PC-3 (cell line): ENCODE results near the gene SHOC1. TPM values are rescaled to one million over a fixed set of nuclear protein-coding genes. Genes with fewer than 3 reads are reported as not detected.

Experiments used
- ATAC-seq: fragments of 200-7000 bp; cut with Tn5 transposase; 2 replicates; pipeline ENCODE4 v1.9.1; 2020; ENCODE audit warnings: mild to moderate bottlenecking, moderate library complexity
- BruUV-seq: library from RNA; stranded (reverse); fragments of 400-500 nt; replicated peaks from 2 replicates; lab custom pipeline; 2021; lab: Mats Ljungman, UMichigan
- CTCF ChIA-PET: fragments of 300-600 bp; sonication (Branson Sonifier 250); formaldehyde crosslinking; loops from one replicate; lab custom pipeline; 2022; ENCODE audit warnings: antibody characterized with exemption; lab: Charles Lee
- POLR2A ChIA-PET: fragments of 300-600 bp; sonication (Branson Sonifier 250); formaldehyde crosslinking; loops from one replicate; lab custom pipeline; 2022; ENCODE audit warnings: antibody characterized with exemption; ENCODE audit not compliant: unreplicated experiment; lab: Charles Lee
- DNase-seq: peaks from one replicate; pipeline ENCODE4 v3.0.0-alpha.2; 2015
- H2AFZ ChIP-seq: fragments of 300-600 bp; sonication (generic); 2 replicates; pipeline ENCODE4 v1.6.0; 2016; ENCODE audit warnings: antibody characterized with exemption, low read length
- H3F3A ChIP-seq: fragments of 300-600 bp; sonication (generic); one replicate; pipeline ENCODE4 v1.6.0; 2017; ENCODE audit warnings: antibody characterized with exemption, low read length, control low read depth, mild to moderate bottlenecking; ENCODE audit not compliant: unreplicated experiment
- H3K27ac ChIP-seq: fragments of 300-600 bp; sonication (generic); 2 replicates; pipeline ENCODE4 v1.5.1; 2016; ENCODE audit warnings: mild to moderate bottlenecking, low read length
- H3K27me3 ChIP-seq: fragments of 300-600 bp; sonication (generic); 2 replicates; pipeline ENCODE4 v1.6.1; 2016; ENCODE audit warnings: low read length, mixed read lengths
- H3K36me3 ChIP-seq: fragments of 300-600 bp; sonication (generic); 2 replicates; pipeline ENCODE4 v1.6.1; 2016; ENCODE audit warnings: low read depth, mixed run types, low read length, mixed read lengths
- H3K4me1 ChIP-seq: fragments of 300-600 bp; sonication (generic); 2 replicates; pipeline ENCODE4 v1.5.1; 2016; ENCODE audit warnings: low read length; ENCODE audit not compliant: insufficient read depth
- H3K4me2 ChIP-seq: fragments of 300-600 bp; sonication (generic); 2 replicates; pipeline ENCODE4 v1.6.0; 2016; ENCODE audit warnings: low read length
- H3K4me3 ChIP-seq: fragments of 300-600 bp; sonication (generic); 2 replicates; pipeline ENCODE4 v1.5.1; 2016; ENCODE audit warnings: mild to moderate bottlenecking, low read length, mixed read lengths
- H3K79me2 ChIP-seq: fragments of 300-600 bp; sonication (generic); 2 replicates; pipeline ENCODE4 v1.6.1; 2017; ENCODE audit warnings: low read length, mixed read lengths
- H3K9ac ChIP-seq: fragments of 300-600 bp; sonication (generic); 2 replicates; pipeline ENCODE4 v1.6.0; 2016; ENCODE audit warnings: mild to moderate bottlenecking, low read length
- H3K9me2 ChIP-seq: fragments of 300-600 bp; sonication (generic); replicated peaks from 2 replicates; pipeline ENCODE4 v1.6.1; 2016; ENCODE audit warnings: mixed run types, low read length, mixed read lengths
- H3K9me3 ChIP-seq: fragments of 300-600 bp; sonication (generic); 2 replicates; pipeline ENCODE4 v1.6.1; 2016; ENCODE audit warnings: low read length, mixed read lengths
- H4K20me1 ChIP-seq: fragments of 300-600 bp; sonication (generic); 2 replicates; pipeline ENCODE4 v1.6.1; 2016; ENCODE audit warnings: low read length, mixed read lengths
- EZH2 ChIP-seq: fragments of 300-600 bp; sonication (generic); IDR thresholded peaks from one replicate; pipeline ENCODE4 v1.6.1; 2017; ENCODE audit warnings: antibody characterized with exemption, mild to moderate bottlenecking, low read length; ENCODE audit not compliant: unreplicated experiment
- EZH2phosphoT487 ChIP-seq: fragments of 300-600 bp; sonication (generic); IDR thresholded peaks from 2 replicates; pipeline ENCODE4 v1.6.1; 2018; ENCODE audit warnings: mild to moderate bottlenecking, antibody characterized with exemption, low read length, borderline replicate concordance
- intact Hi-C: fragments of 100-400 bp; cut with micrococcal nuclease; formaldehyde crosslinking; loops from 2 replicates; pipeline ENCODE4 v1.9.0; 2023
- total RNA-seq: library from RNA; depleted of rRNA; stranded (reverse); fragments of >200 nt; gene quantifications from 2 replicates; pipeline ENCODE4 v1.2.3, GENCODE V29; 2014
- TF ChIP-seq, protein P1 (sequence below): fragments of 300-600 bp; sonication (generic); conservative IDR thresholded peaks from 2 replicates; pipeline ENCODE4 v1.5.1; 2017; ENCODE audit warnings: antibody characterized with exemption, low read depth, mild to moderate bottlenecking, low read length

Gene SHOC1
- total RNA-seq, 1 experiment from 2014 or later = 0.18 TPM

DNA sequence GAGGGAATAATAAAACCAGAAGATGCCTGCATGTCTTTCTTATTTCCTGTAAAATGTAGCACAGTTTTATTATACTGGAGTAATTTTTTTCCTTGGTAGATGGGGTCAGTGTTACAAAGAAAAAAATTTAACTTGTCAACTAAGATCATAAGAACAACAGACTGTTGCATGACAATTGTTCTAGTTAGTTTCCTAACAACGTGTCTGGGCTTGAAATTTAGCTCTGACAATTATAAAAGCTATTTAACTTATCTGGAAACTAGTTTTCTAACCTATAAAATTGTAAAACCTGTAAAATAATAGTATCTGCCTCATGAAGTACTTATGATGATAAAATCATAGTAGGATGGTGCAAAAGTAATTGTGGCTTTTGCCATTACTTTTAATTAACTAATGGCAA lies 4.9 kb downstream of the SHOC1 start:
- no peaks in the 10 kb centered on the region for H3K27me3 ChIP-seq
- H4K20me1 ChIP-seq = no peaks in the 10 kb centered on the region
- H3K36me3 ChIP-seq = no peaks in the 10 kb centered on the region
- BruUV-seq = no TSS peak
- no peak overlapping the region for H3K4me3 ChIP-seq
- no peak overlapping the region for H2AFZ ChIP-seq
- TF ChIP-seq, protein P1, sequence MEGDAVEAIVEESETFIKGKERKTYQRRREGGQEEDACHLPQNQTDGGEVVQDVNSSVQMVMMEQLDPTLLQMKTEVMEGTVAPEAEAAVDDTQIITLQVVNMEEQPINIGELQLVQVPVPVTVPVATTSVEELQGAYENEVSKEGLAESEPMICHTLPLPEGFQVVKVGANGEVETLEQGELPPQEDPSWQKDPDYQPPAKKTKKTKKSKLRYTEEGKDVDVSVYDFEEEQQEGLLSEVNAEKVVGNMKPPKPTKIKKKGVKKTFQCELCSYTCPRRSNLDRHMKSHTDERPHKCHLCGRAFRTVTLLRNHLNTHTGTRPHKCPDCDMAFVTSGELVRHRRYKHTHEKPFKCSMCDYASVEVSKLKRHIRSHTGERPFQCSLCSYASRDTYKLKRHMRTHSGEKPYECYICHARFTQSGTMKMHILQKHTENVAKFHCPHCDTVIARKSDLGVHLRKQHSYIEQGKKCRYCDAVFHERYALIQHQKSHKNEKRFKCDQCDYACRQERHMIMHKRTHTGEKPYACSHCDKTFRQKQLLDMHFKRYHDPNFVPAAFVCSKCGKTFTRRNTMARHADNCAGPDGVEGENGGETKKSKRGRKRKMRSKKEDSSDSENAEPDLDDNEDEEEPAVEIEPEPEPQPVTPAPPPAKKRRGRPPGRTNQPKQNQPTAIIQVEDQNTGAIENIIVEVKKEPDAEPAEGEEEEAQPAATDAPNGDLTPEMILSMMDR = no peak
- TF ChIP-seq EZH2 (no peak), EZH2phosphoT487 (no peak)
- CTCF ChIA-PET = no interaction called here
- no peaks in the 10 kb centered on the region for H3K9me2 ChIP-seq
- H3K9me3 ChIP-seq = 0 out of 2 replicates have a peak, but pooled peaks cover 3% of the 10 kb centered on the region
- POLR2A ChIA-PET = no interaction called here
- H3K4me1 ChIP-seq = no peaks in the 10 kb centered on the region
- intact Hi-C loops = no loop called here
- DNase-seq (no peak), ATAC-seq (no peak)
- no peaks in the 10 kb centered on the region for H3F3A ChIP-seq
- no peak overlapping the region for H3K27ac ChIP-seq
- H3K4me2 ChIP-seq = no peak overlapping the region
- H3K9ac ChIP-seq = no peak overlapping the region
- no peaks in the 10 kb centered on the region for H3K79me2 ChIP-seq

DNA sequence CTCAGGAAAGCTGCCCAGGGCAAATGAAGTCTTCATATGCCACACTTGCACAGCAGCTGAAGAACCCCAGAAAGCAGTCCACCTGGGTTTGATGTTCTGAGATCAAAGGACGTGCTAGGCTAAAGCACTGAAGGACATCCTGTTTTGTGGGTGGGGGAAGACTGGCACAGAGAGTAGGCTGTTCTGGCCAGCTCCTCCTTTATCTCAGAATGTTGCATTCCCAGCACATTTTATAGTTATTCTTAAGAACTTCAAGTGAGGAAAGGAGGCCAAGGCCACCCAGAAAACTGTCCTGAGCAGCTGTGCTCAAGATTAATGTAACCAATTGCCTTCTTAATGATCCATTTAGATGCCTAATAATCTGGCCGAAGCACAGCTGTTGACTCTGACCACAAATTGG lies 10.9 kb downstream of the SHOC1 start:
- H3K27ac ChIP-seq = no peak overlapping the region
- no TSS peak for BruUV-seq
- TF ChIP-seq, protein P1 = no peak
- no peak for TF ChIP-seq EZH2
- no peak for TF ChIP-seq EZH2phosphoT487
- H2AFZ ChIP-seq = no peak overlapping the region
- CTCF ChIA-PET = no interaction called here
- no peaks in the 10 kb centered on the region for H3K27me3 ChIP-seq
- intact Hi-C loops = no loop called here
- H3K79me2 ChIP-seq = no peaks in the 10 kb centered on the region
- H3K9me2 ChIP-seq = no peaks in the 10 kb centered on the region
- no peak overlapping the region for H3K9ac ChIP-seq
- ATAC-seq = no peak
- no peak overlapping the region for H3K4me2 ChIP-seq
- DNase-seq = no peak
- no peak overlapping the region for H3K4me3 ChIP-seq
- no peaks in the 10 kb centered on the region for H4K20me1 ChIP-seq
- POLR2A ChIA-PET = no interaction called here
- H3K4me1 ChIP-seq = no peaks in the 10 kb centered on the region
- H3K9me3 ChIP-seq = 0 out of 2 replicates have a peak, but pooled peaks cover 3% of the 10 kb centered on the region
- H3K36me3 ChIP-seq = no peaks in the 10 kb centered on the region
- no peaks in the 10 kb centered on the region for H3F3A ChIP-seq

DNA sequence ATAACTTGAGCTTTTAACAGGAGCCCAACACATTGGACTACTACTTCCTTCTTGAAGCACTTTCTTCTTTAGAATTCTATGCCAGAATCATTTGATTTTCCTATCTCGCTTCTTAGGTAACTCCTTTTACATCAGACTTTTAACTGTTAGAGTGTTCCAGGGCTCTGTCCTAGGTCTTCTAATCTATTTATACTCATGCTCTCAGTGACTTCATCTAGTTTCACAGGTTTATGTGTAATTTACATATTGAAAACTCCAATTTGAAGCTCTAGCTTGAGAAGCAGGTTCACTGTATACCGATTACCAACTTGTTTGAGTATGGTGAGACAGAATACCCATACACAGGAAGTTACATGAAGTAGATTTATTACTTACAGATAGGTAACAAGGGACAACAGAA lies 11.3 kb downstream of the SHOC1 start:
- Histone ChIP-seq H3F3A (no peaks in the 10 kb centered on the region), H3K27ac (no peak overlapping the region), H3K79me2 (no peaks in the 10 kb centered on the region), H3K4me3 (no peak overlapping the region), H3K9me2 (no peaks in the 10 kb centered on the region), H3K4me1 (no peaks in the 10 kb centered on the region), H3K9me3 (0 out of 2 replicates have a peak, but pooled peaks cover 3% of the 10 kb centered on the region), H3K9ac (no peak overlapping the region), H4K20me1 (no peaks in the 10 kb centered on the region), H2AFZ (no peak overlapping the region), H3K27me3 (no peaks in the 10 kb centered on the region), H3K36me3 (no peaks in the 10 kb centered on the region), H3K4me2 (no peak overlapping the region)
- DNase-seq (no peak), ATAC-seq (no peak)
- BruUV-seq = no TSS peak
- intact Hi-C loops = no loop called here
- TF ChIP-seq EZH2 = no peak
- TF ChIP-seq, protein P1 = no peak
- no peak for TF ChIP-seq EZH2phosphoT487
- CTCF ChIA-PET = no interaction called here
- POLR2A ChIA-PET = no interaction called here
